Adrenal gland (tissue), 12 donors: ENCODE data around the gene PLEKHO2. TPM values are rescaled to one million over a fixed set of nuclear protein-coding genes. Genes with fewer than 3 reads are reported as not detected.
A peak's percentile ranks its signal among the peaks of the same experiment; 100 is the strongest.

Experiments used
- DNase-seq, 7 donors: peaks; one replicate each; pipeline ENCODE4 v3.0.0-alpha.2; 2019 to 2020
- H3K27ac ChIP-seq, 5 donors: fragments of 200-600 bp; sonication (generic) in 4 of 5; 1 replicate in 3 of 5; 2 replicates in 2 of 5; pipeline versions ENCODE4 v1.5.1 to v1.8.0; 2016 to 2020; ENCODE audit warnings: mild to moderate bottlenecking in 1 of 5
- H3K27me3 ChIP-seq: fragments of 200-600 bp; 2 replicates; pipeline ENCODE4 v1.8.0; 2021
- H3K36me3 ChIP-seq, 2 donors: fragments of 200-600 bp; replicated peaks in 1 of 2; 1 replicate in 1 of 2; 2 replicates in 1 of 2; pipeline versions ENCODE4 v1.5.1 to v1.8.0; 2018 to 2022
- H3K4me1 ChIP-seq, 2 donors: fragments of 200-600 bp; replicated peaks in 1 of 2; 1 replicate in 1 of 2; 2 replicates in 1 of 2; pipeline versions ENCODE4 v1.5.1 to v1.8.0; 2018 to 2021
- H3K4me3 ChIP-seq, 4 donors: fragments of 200-600 bp; sonication (generic) in 3 of 4; one replicate each; pipeline ENCODE4 v1.5.1; 2016 to 2018
- H3K9me3 ChIP-seq, 3 donors: fragments of 200-600 bp; sonication (generic) in 1 of 3; replicated peaks in 1 of 3; 1 replicate in 2 of 3; 2 replicates in 1 of 3; pipeline versions ENCODE4 v1.5.1 to v1.8.0; 2016 to 2021
- POLR2A ChIP-seq, 2 donors: fragments of 450-650 bp; IDR thresholded peaks; one replicate each; pipeline ENCODE4 v1.6.1; 2017; ENCODE audit warnings: antibody characterized with exemption in 2 of 2, mild to moderate bottlenecking in 2 of 2, moderate library complexity in 1 of 2
- WGBS, 4 donors: extraction: QIAGEN DNeasy Blood & Tissue Kit in 2 of 4; methylation state at CpG; one replicate each; pipeline versions ENCODE4 v1.1.5 to v1.1.7; 2013 to 2017; 5-methylcytosine and 5-hydroxymethylcytosine counted together
- intact Hi-C, 2 donors: fragments of 100-400 bp; cut with DNase I; formaldehyde crosslinking; loops; one replicate each; pipeline versions ENCODE4 v1.14.1 to v1.15.0; 2022 to 2023
- polyA plus RNA-seq, 3 donors: library from polyadenylated mRNA; stranded (reverse); fragments of 200-250 nt in 2 of 3; fragments of 350-450 nt in 1 of 3; fragmentation: Illumina TruSeq in 1 of 3; extraction: RNeasy Lipid Tissue Mini Kit (QIAGEN cat#74804) in 1 of 3; gene quantifications; one replicate each; pipeline ENCODE4 v1.2.3, GENCODE V29; 2013 to 2014
- total RNA-seq, 9 donors: library from RNA; depleted of rRNA in 4 of 9; stranded (reverse); fragments of >200 nt in 4 of 9; fragments of 120-200 nt in 1 of 9; fragmentation: NEBNext Ultra II Directional in 1 of 9; extraction: Animal tissue kit (Norgen Biotek cat#: 25700) in 1 of 9; gene quantifications; one replicate each; pipeline versions ENCODE4 v1.1.0 to v1.2.4, GENCODE V29; 2013 to 2023
- TF ChIP-seq, protein P1 (sequence below), 6 experiments: fragments of 450-650 bp in 4 of 6; fragments of 200-600 bp in 2 of 6; sonication (generic) in 1 of 6; IDR thresholded peaks; 1 replicate in 5 of 6; 2 replicates in 1 of 6; pipeline versions ENCODE4 v1.5.1 to v1.8.0; 2016 to 2021; ENCODE audit warnings: antibody characterized with exemption in 6 of 6, mild to moderate bottlenecking in 2 of 6, moderate library complexity in 1 of 6
- donor health status: healthy with polysubstance abuse.
- donor health status: Bipolar disorder and iron deficiency.
- donor health status: DM: yes; HTN: yes; CAD: no.
- donor health status: DM: no; HTN: no; CAD: no.
- donor health status: DM: no; HTN: no; CAD: no.
- donor health status: DM: yes; HTN: yes; CAD: no.

Gene PLEKHO2
- total and polyA plus RNA-seq, 12 donors = 11.7 to 62.9 (median 48.5) TPM

DNA sequence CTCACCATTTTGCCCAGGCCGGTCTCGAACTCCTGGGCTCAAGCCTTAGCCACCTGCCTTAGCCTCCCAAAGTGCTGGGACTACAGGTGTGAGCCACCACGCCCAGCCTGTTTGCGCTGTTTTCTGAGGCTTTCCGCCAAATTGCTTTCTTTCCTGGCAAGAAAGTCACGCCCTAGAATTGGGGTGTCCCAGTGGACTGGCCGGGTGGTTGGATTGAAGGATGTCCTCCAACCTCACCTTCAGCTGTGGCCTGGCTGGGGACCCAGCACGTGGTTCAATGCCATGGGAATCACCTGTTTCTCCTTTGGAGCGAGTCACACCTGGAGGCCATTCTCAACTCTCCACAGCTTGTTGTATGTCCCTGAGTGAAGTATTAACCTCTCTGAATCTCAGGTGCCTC, 64.2 kb downstream of the PLEKHO2 start:
- Histone ChIP-seq H3K27me3 (no peaks in the 10 kb centered on the region), H3K27ac (no peak overlapping the region), H3K9me3 (peaks cover 0 to 8% (median 0%) of the 10 kb centered on the region in 3 donors), H3K4me1 (peaks cover 0 to 9% of the 10 kb centered on the region in 2 donors), H3K36me3 (no peaks in the 10 kb centered on the region), H3K4me3 (no peak overlapping the region)
- WGBS, 4 donors = 76 to 93% (median 88%) methylated on average over 7 to 9 of the region's 9 CpGs
- TF ChIP-seq, protein P1, sequence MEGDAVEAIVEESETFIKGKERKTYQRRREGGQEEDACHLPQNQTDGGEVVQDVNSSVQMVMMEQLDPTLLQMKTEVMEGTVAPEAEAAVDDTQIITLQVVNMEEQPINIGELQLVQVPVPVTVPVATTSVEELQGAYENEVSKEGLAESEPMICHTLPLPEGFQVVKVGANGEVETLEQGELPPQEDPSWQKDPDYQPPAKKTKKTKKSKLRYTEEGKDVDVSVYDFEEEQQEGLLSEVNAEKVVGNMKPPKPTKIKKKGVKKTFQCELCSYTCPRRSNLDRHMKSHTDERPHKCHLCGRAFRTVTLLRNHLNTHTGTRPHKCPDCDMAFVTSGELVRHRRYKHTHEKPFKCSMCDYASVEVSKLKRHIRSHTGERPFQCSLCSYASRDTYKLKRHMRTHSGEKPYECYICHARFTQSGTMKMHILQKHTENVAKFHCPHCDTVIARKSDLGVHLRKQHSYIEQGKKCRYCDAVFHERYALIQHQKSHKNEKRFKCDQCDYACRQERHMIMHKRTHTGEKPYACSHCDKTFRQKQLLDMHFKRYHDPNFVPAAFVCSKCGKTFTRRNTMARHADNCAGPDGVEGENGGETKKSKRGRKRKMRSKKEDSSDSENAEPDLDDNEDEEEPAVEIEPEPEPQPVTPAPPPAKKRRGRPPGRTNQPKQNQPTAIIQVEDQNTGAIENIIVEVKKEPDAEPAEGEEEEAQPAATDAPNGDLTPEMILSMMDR (IDR thresholded peaks at IDR 0.05) = no peak
- no peak for TF ChIP-seq POLR2A (IDR thresholded peaks at IDR 0.05)
- DNase-seq = no peak
- intact Hi-C loops = loop anchor here in 1 of 2 donors (5.0 kb wide), 1 partner anchor 174 kb away; no protein-coding TSS in a partner anchor

DNA sequence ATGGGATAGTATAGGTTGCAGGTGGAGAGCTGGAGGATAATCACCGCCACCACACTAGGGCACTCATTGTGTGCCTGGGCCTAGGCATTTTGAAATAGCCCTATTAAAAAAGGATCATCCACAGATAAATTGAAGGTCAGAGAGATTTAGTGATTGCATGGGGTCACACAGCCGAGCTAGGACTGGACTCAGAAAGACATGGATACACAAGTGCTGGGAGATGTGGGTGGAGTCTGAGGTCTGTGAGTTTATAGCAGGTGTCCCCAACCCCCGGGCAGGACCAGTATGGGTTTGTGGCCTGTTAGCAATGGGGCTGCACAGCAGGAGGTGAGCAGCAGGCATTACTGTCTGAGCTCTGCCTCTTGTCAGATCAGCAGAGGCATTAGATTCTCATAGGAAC, 64.7 kb downstream of the PLEKHO2 start:
- Histone ChIP-seq H3K27ac (no peak overlapping the region), H3K4me3 (no peak overlapping the region), H3K36me3 (no peaks in the 10 kb centered on the region), H3K27me3 (no peaks in the 10 kb centered on the region), H3K4me1 (peaks cover 0 to 9% of the 10 kb centered on the region in 2 donors), H3K9me3 (peaks cover 0 to 3% (median 0%) of the 10 kb centered on the region in 3 donors)
- intact Hi-C loops = loop anchor here in 1 of 2 donors (5.0 kb wide), 1 partner anchor 174 kb away; no protein-coding TSS in a partner anchor
- WGBS, 4 donors = 89 to 93% (median 91%) methylated on average over 3 of the region's 3 CpGs
- no peak for DNase-seq
- TF ChIP-seq, protein P1 (IDR thresholded peaks at IDR 0.05) = no peak
- no peak for TF ChIP-seq POLR2A (IDR thresholded peaks at IDR 0.05)

DNA sequence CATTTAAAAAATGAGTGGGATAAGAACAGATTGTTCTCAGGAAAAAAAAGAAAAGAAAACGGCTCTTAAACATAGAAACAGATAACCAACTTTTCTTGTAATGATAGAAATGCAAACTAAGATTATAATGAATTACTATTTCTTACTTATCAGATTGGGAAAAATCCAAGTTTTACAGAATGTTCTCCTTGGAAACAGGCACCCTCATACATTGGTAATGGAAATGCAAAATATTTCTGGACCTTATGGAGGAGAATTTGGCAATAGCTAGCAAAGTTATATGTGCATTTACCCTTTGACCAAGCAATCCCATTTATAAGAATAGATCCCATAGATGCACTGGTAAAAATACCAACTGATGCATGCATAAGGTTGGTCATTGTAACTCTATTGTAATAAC, 66.3 kb downstream of the PLEKHO2 start:
- peaks cover 0 to 17% of the 10 kb centered on the region in 2 donors for H3K4me1 ChIP-seq
- WGBS, 4 donors = 23 to 27% (median 26%) methylated on average over 1 of the region's 1 CpG
- intact Hi-C loops = loop anchor here in 1 of 2 donors (5.0 kb wide), 1 partner anchor 176 kb away; no protein-coding TSS in a partner anchor
- H3K9me3 ChIP-seq = no peaks in the 10 kb centered on the region
- H3K4me3 ChIP-seq = no peak overlapping the region
- no peaks in the 10 kb centered on the region for H3K36me3 ChIP-seq
- H3K27ac ChIP-seq = peak overlapping the region in 1 of 5 donors; percentile 5
- no peaks in the 10 kb centered on the region for H3K27me3 ChIP-seq
- DNase-seq = no peak
- no peak for TF ChIP-seq POLR2A (IDR thresholded peaks at IDR 0.05)
- TF ChIP-seq, protein P1 (IDR thresholded peaks at IDR 0.05) = no peak

DNA sequence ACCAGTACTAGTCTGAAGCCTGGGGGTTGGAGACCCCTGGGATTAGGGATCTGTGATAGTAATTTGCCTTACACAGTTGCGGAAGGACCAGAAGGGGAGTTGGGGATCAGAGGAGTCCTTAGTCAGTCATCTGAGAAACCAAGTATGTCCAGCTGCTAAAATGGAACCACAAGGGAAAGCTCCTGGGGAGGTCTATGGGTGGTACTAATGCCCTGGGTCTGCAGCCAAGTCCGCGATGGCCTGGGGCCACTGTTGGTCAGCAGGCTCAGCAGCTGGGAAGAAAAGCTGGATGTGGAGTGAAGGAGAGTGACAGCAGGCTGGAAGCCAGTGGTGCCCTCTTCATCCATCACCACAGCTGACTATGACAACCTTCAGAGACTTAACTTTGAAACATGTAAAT, 67.8 kb downstream of the PLEKHO2 start:
- TF ChIP-seq, protein P1 (IDR thresholded peaks at IDR 0.05) = no peak
- TF ChIP-seq POLR2A (IDR thresholded peaks at IDR 0.05) = no peak
- WGBS, 4 donors = 88 to 100% (median 89%) methylated on average over 3 of the region's 3 CpGs
- DNase-seq = no peak
- Histone ChIP-seq H3K27me3 (no peaks in the 10 kb centered on the region), H3K36me3 (no peaks in the 10 kb centered on the region), H3K4me1 (peaks cover 0 to 17% of the 10 kb centered on the region in 2 donors), H3K9me3 (no peaks in the 10 kb centered on the region), H3K27ac (no peak overlapping the region), H3K4me3 (no peak overlapping the region)
- intact Hi-C loops = loop anchor here in 1 of 2 donors (5.0 kb wide), 1 partner anchor 177 kb away; no protein-coding TSS in a partner anchor
